D721Med (cell line): ENCODE data around the gene PMVK.

Experiments
- DNase-seq: peaks from one replicate; pipeline ENCODE4 v3.0.0; 2011; ENCODE audit warnings: low spot score; ENCODE audit not compliant: insufficient read length
- FAIRE-seq: peaks from 2 replicates; lab custom pipeline; 2011; peaks lifted over from hg19 to GRCh38; lab: Jason Lieb, UNC
- CTCF ChIP-seq: IDR thresholded peaks from 2 replicates; pipeline ENCODE4 v1.5.1; 2012; ENCODE audit warnings: mild to moderate bottlenecking, control low read depth; ENCODE audit not compliant: insufficient read depth; ENCODE audit errors: missing control alignments

Gene PMVK

GRCh38 chr1:154958681-154959425, 22.3 kb upstream of the PMVK start:
- no peak for DNase-seq
- TF ChIP-seq CTCF = no peak
- FAIRE-seq = no peak

- no peak for DNase-seq
- TF ChIP-seq CTCF = no peak
- no peak for FAIRE-seq
Measured at GRCh38 chr1:154958036-154958435, 21.5 kb upstream of the PMVK start.

- DNase-seq = no peak
- no peak for FAIRE-seq
- no peak for TF ChIP-seq CTCF
Measured at GRCh38 chr1:154957091-154957657, 20.7 kb upstream of the PMVK start.

- DNase-seq (no peak), FAIRE-seq (no peak)
- no peak for TF ChIP-seq CTCF
Measured at GRCh38 chr1:154956544-154956941, 20.0 kb upstream of the PMVK start.

- peak; percentile 89 for FAIRE-seq
- DNase-seq = peak; percentile 99
- TF ChIP-seq CTCF = peak; percentile 25
Measured at GRCh38 chr1:154955718-154956543, 19.4 kb upstream of the PMVK start, which contains the start of gene PBXIP1. PBXIP1 (minus strand) TSS chr1:154956099; CDS start chr1:154953721, 2,378 bp downstream.

- FAIRE-seq (no peak), DNase-seq (no peak)
- TF ChIP-seq CTCF = no peak
Measured at GRCh38 chr1:154955039-154955717, 18.7 kb upstream of the PMVK start.
